ENCODE results near the gene RNF166. TPM values are rescaled to one million over a fixed set of nuclear protein-coding genes. Genes with fewer than 3 reads are reported as not detected.
A peak's percentile ranks its signal among the peaks of the same experiment; 100 is the strongest.

RNF166 gene
- total and polyA plus RNA-seq, 2 of the 13 experiments (the other 11 are each of a cell fraction or from before 2014, with no cell fraction given) = 21.4 to 23.0 TPM

GRCh38 chr16:88662843-88663606 is 43.2 kb downstream of the RNF166 start, which contains the start of gene MVD (continued):
- TF ChIP-seq ZBTB33 (CRISPR knock-in tag; IDR thresholded peaks at IDR 0.05) (no peak), SATB2 (CRISPR knock-in tag; IDR thresholded peaks at IDR 0.05) (peak; percentile 47; the same call in 1 of the 2 replicates), ZNF549 (CRISPR knock-in tag; IDR thresholded peaks at IDR 0.05) (no peak), PRDM10 (CRISPR knock-in tag; IDR thresholded peaks at IDR 0.05; ENCODE audit: low read depth) (no peak), ZNF839 (CRISPR knock-in tag; IDR thresholded peaks at IDR 0.05; ENCODE audit: borderline replicate concordance) (peak; percentile 62; the same call in 1 of the 2 replicates), NFIC (IDR thresholded peaks at IDR 0.05; ENCODE audit: low read length) (no peak), ZSCAN22 (CRISPR knock-in tag; IDR thresholded peaks at IDR 0.05) (0 out of 2 replicates have a peak, but pooled peaks have one; percentile 32), ZNF292 (CRISPR knock-in tag; IDR thresholded peaks at IDR 0.05; ENCODE audit: borderline replicate concordance, low read depth) (no peak), ZBTB25 (CRISPR knock-in tag; IDR thresholded peaks at IDR 0.05) (peak; percentile 35; the same call in 1 of the 2 replicates), ZNF816 (CRISPR knock-in tag; IDR thresholded peaks at IDR 0.05; ENCODE audit: borderline replicate concordance) (peak; percentile 83; the same call in 1 of the 2 replicates), ZHX1 (CRISPR knock-in tag; IDR thresholded peaks at IDR 0.05; ENCODE audit: low read depth) (peak; percentile 90), BCL3 (CRISPR knock-in tag; IDR thresholded peaks at IDR 0.05) (peak; percentile 97), AGO1 (IDR thresholded peaks at IDR 0.05; ENCODE audit: low read depth, low read length, poor library complexity, severe bottlenecking) (peak; percentile 74), ETV6 (CRISPR knock-in tag; conservative IDR thresholded peaks at IDR 0.05) (no peak; the same call in 1 of the 2 replicates), HBP1 (CRISPR knock-in tag; IDR thresholded peaks at IDR 0.05; ENCODE audit: low read depth) (no peak)
